ENCODE results near the gene SNRNP35. TPM values are rescaled to one million over a fixed set of nuclear protein-coding genes. Genes with fewer than 3 reads are reported as not detected.
"Not testable (repeated sequence)": the region's sequence is repeated elsewhere in the genome, so short reads cannot be mapped to it uniquely, and the experiment has no call there.

SNRNP35 gene
- total RNA-seq, 1 donor from 2014 or later, result 11.5 TPM

- peak overlapping the region; percentile 54 for H3K4me2 ChIP-seq (ENCODE audit: low read length)
- H3K27ac Mint-ChIP-seq (ENCODE audit: unreplicated experiment), result peak overlapping the region; percentile 80
Measured at GRCh38 chr12:123478762-123479161, 20.8 kb downstream of the SNRNP35 start.

GRCh38 chr12:123479442-123480180, 21.7 kb downstream of the SNRNP35 start:
- Histone ChIP-seq H3K27ac (ENCODE audit: low read depth, low read length) (no peak overlapping the region), H3K4me3 (ENCODE audit: insufficient read depth, low read depth, low read length) (no peak overlapping the region), H3K36me3 (ENCODE audit: insufficient read depth, low read length) (peaks cover 6% of the 10 kb centered on the region), H3K4me1 (ENCODE audit: insufficient read depth, low read length) (peaks cover 18% of the 10 kb centered on the region), H4K20me1 (ENCODE audit: insufficient read depth, low read length) (peaks cover 11% of the 10 kb centered on the region), H3K9ac (ENCODE audit: low read length) (peak overlapping the region; percentile 12), H3K79me2 (ENCODE audit: insufficient read depth, low read length) (no peaks in the 10 kb centered on the region), H3K27me3 (ENCODE audit: insufficient read depth, low read length) (no peaks in the 10 kb centered on the region), H3K9me3 (ENCODE audit: insufficient read depth, low read depth, low read length) (no peaks in the 10 kb centered on the region), H3K4me2 (ENCODE audit: low read length) (peak overlapping the region; percentile 54), H2AFZ (ENCODE audit: low read depth, low read length) (no peak overlapping the region)
- peak overlapping the region; percentile 87 for H3K27ac Mint-ChIP-seq (ENCODE audit: unreplicated experiment)
- peak overlapping the region; percentile 68 for H3K4me3 Mint-ChIP-seq (ENCODE audit: unreplicated experiment)
- DNase-seq (ENCODE audit: low read depth) (no peak), FAIRE-seq (no peak)
- peaks cover 28% of the 10 kb centered on the region for H3K4me1 Mint-ChIP-seq (ENCODE audit: low read depth, unreplicated experiment)
- H3K9me3 Mint-ChIP-seq (ENCODE audit: unreplicated experiment), result no peaks in the 10 kb centered on the region
- TF ChIP-seq CTCF (IDR thresholded peaks at IDR 0.05; ENCODE audit: insufficient read depth, low read depth, low read length) (no peak), EZH2 (IDR thresholded peaks at IDR 0.05; ENCODE audit: insufficient read depth, low read length) (no peak)
- H3K36me3 Mint-ChIP-seq (ENCODE audit: low read depth, unreplicated experiment), result peaks cover 20% of the 10 kb centered on the region
- H3K27me3 Mint-ChIP-seq (ENCODE audit: low read depth, unreplicated experiment), result no peaks in the 10 kb centered on the region

More at GRCh38 chr12:123478762-123479161, 20.8 kb downstream of the SNRNP35 start:
- Histone ChIP-seq H3K27ac (ENCODE audit: low read depth, low read length) (peak overlapping the region; percentile 36), H3K9ac (ENCODE audit: low read length) (peak overlapping the region; percentile 43), H3K79me2 (ENCODE audit: insufficient read depth, low read length) (no peaks in the 10 kb centered on the region), H3K9me3 (ENCODE audit: insufficient read depth, low read depth, low read length) (no peaks in the 10 kb centered on the region), H3K27me3 (ENCODE audit: insufficient read depth, low read length) (no peaks in the 10 kb centered on the region), H4K20me1 (ENCODE audit: insufficient read depth, low read length) (peaks cover 18% of the 10 kb centered on the region), H3K4me3 (ENCODE audit: insufficient read depth, low read depth, low read length) (no peak overlapping the region), H3K36me3 (ENCODE audit: insufficient read depth, low read length) (peaks cover 8% of the 10 kb centered on the region), H3K4me1 (ENCODE audit: insufficient read depth, low read length) (peaks cover 15% of the 10 kb centered on the region), H2AFZ (ENCODE audit: low read depth, low read length) (no peak overlapping the region)
- H3K36me3 Mint-ChIP-seq (ENCODE audit: low read depth, unreplicated experiment), result peaks cover 19% of the 10 kb centered on the region
- H3K9me3 Mint-ChIP-seq (ENCODE audit: unreplicated experiment), result no peaks in the 10 kb centered on the region
- FAIRE-seq (no peak), DNase-seq (ENCODE audit: low read depth) (peak; percentile 19)
- no peak for TF ChIP-seq CTCF (IDR thresholded peaks at IDR 0.05; ENCODE audit: insufficient read depth, low read depth, low read length)
- no peak for TF ChIP-seq EZH2 (IDR thresholded peaks at IDR 0.05; ENCODE audit: insufficient read depth, low read length)
- H3K4me1 Mint-ChIP-seq (ENCODE audit: low read depth, unreplicated experiment), result peaks cover 22% of the 10 kb centered on the region
- H3K27me3 Mint-ChIP-seq (ENCODE audit: low read depth, unreplicated experiment), result no peaks in the 10 kb centered on the region
- peak overlapping the region; percentile 68 for H3K4me3 Mint-ChIP-seq (ENCODE audit: unreplicated experiment)

GRCh38 chr12:123481251-123481650, 23.3 kb downstream of the SNRNP35 start:
- FAIRE-seq; H4K20me1 ChIP-seq (ENCODE audit: insufficient read depth, low read length); H3K9ac ChIP-seq (ENCODE audit: low read length); H3K9me3 ChIP-seq (ENCODE audit: insufficient read depth, low read depth, low read length); H3K4me2 ChIP-seq (ENCODE audit: low read length); H3K27ac Mint-ChIP-seq (ENCODE audit: unreplicated experiment); H3K27ac ChIP-seq (ENCODE audit: low read depth, low read length); H3K36me3 ChIP-seq (ENCODE audit: insufficient read depth, low read length); H3K79me2 ChIP-seq (ENCODE audit: insufficient read depth, low read length); H2AFZ ChIP-seq (ENCODE audit: low read depth, low read length); H3K27me3 Mint-ChIP-seq (ENCODE audit: low read depth, unreplicated experiment); H3K4me3 Mint-ChIP-seq (ENCODE audit: unreplicated experiment); H3K9me3 Mint-ChIP-seq (ENCODE audit: unreplicated experiment); H3K4me3 ChIP-seq (ENCODE audit: insufficient read depth, low read depth, low read length); H3K27me3 ChIP-seq (ENCODE audit: insufficient read depth, low read length); DNase-seq (ENCODE audit: low read depth): not testable (repeated sequence)
- Mint-ChIP-seq H3K36me3 (ENCODE audit: low read depth, unreplicated experiment) (peaks cover 22% of the 10 kb centered on the region), H3K4me1 (ENCODE audit: low read depth, unreplicated experiment) (peaks cover 28% of the 10 kb centered on the region)
- H3K4me1 ChIP-seq (ENCODE audit: insufficient read depth, low read length), result peaks cover 18% of the 10 kb centered on the region

Measured in astrocyte (in vitro differentiated cells and primary cell).